SK-N-MC (cell line): ENCODE results near the gene ZNF892.
"Not testable (repeated sequence)": the region's sequence is repeated elsewhere in the genome, so short reads cannot be mapped to it uniquely, and the experiment has no call there.

ENCODE experiments used
- DNase-seq: peaks from one replicate; pipeline ENCODE4 v3.0.0-alpha.2; 2011; ENCODE audit warnings: low read depth, low spot score
- H3K27ac ChIP-seq: fragments of 200-600 bp; sonication (generic); 2 replicates; pipeline ENCODE4 v1.5.1; 2016; ENCODE audit warnings: mixed run types
- H3K36me3 ChIP-seq: fragments of 200-600 bp; sonication (generic); 2 replicates; pipeline ENCODE4 v1.6.1; 2017; ENCODE audit warnings: antibody characterized with exemption, low read length, mixed read lengths; ENCODE audit not compliant: insufficient read depth
- H3K4me3 ChIP-seq: fragments of 200-600 bp; sonication (generic); 2 replicates; pipeline ENCODE4 v1.5.1; 2016
- H3K9ac ChIP-seq: fragments of 200-600 bp; sonication (generic); 2 replicates; pipeline ENCODE4 v1.8.0; 2017; ENCODE audit warnings: mixed run types, mixed read lengths; ENCODE audit not compliant: insufficient read length
- H3K9me3 ChIP-seq: fragments of 200-600 bp; sonication (generic); 2 replicates; pipeline ENCODE4 v1.6.1; 2017; ENCODE audit warnings: low read depth, mild to moderate bottlenecking, antibody characterized with exemption, low read length, moderate library complexity, mixed read lengths
- EZH2 ChIP-seq: fragments of 200-600 bp; sonication (generic); IDR thresholded peaks from one replicate; pipeline ENCODE4 v1.6.1; 2017; ENCODE audit warnings: antibody characterized with exemption
- FOXP2 ChIP-seq: optimal IDR thresholded peaks from 2 replicates; pipeline ENCODE3; 2011; ENCODE audit warnings: mild to moderate bottlenecking, moderate library complexity; ENCODE audit not compliant: insufficient read depth; ENCODE audit errors: extremely low read length, control extremely low read depth
- POLR2AphosphoS5 ChIP-seq: IDR thresholded peaks from 2 replicates; pipeline ENCODE4 v1.6.1; 2012; ENCODE audit warnings: mild to moderate bottlenecking, low read depth, low read length, borderline replicate concordance

Gene ZNF892

DNA sequence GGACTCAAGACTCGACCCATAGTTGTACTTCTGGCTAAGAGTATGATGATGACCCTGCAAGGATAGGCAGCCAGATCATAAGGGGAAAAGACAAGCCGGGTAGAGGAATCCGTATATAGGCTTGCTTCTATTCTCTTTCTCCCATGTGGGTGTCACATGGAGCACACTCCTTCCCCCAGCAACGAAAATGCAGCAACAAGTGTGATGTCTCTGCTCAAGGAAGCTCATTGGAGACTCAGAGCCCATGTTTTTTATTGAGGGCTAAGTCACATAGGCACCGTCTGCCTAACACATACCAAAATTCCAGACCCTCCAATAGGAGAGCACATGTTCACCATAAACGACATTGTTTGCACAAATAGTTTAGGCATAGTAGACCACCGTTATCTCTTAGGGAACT, 35.4 kb upstream of the ZNF892 start:
- Histone ChIP-seq H3K9ac (no peak overlapping the region), H3K27ac (no peak overlapping the region), H3K36me3 (no peaks in the 10 kb centered on the region), H3K9me3 (no peaks in the 10 kb centered on the region), H3K4me3 (no peak overlapping the region)
- no peak for TF ChIP-seq EZH2
- no peak for TF ChIP-seq POLR2AphosphoS5
- TF ChIP-seq FOXP2: no peak
- no peak for DNase-seq

DNA sequence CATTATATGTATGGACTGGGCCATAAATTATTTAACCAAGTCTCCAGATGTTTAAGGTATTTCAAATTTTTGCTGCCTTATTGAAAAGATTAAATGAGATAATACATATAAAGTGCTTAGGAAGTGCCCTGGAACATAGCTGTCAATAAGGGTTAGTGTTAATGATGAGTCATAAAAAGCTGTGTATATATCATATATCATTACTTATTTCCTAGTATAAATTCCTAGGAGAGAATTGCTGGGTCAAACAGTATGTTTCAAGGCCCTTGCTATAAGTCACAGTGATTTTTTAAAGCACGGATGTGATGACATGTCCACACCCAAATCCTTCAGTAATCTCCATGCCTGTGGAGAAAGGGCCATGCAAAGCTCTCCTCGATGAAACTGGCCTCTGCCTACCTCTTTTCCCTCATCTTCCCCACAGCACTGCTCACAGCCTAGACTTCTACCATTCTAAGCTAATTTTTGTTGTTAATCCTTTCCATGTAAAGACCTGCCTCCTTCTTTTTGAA, 33.2 kb upstream of the ZNF892 start:
- Histone ChIP-seq H3K4me3 (no peak overlapping the region), H3K9me3 (no peaks in the 10 kb centered on the region), H3K36me3 (peaks cover 3% of the 10 kb centered on the region; the same call in 1 of the 2 replicates), H3K9ac (no peak overlapping the region), H3K27ac (no peak overlapping the region)
- DNase-seq: no peak
- TF ChIP-seq FOXP2 (no peak), EZH2 (no peak), POLR2AphosphoS5 (no peak)

DNA sequence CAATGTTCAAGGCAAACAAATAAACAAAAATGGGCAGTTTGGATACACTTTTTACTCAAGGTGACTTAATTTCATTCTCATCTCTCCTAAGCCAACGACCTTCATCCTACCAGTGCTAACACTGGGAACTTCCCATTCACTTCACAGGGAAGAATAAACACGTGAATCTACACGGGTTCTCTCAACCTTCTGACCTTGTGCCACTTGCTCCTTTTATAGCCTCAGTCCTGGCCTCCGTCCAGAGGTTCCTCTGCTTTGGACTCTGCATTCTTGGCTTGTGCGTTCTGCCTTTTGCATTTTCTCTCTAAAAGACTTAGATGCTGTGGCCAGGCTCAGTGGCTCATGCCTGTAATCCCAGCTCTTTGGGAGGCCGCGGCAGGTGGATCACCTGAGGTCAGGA, 27.9 kb upstream of the ZNF892 start:
- Histone ChIP-seq H3K4me3 (no peak overlapping the region), H3K9me3 (no peaks in the 10 kb centered on the region), H3K36me3 (peaks cover 34% of the 10 kb centered on the region), H3K27ac (no peak overlapping the region), H3K9ac (no peak overlapping the region)
- no peak for TF ChIP-seq POLR2AphosphoS5
- TF ChIP-seq FOXP2: no peak
- TF ChIP-seq EZH2: no peak
- no peak for DNase-seq

DNA sequence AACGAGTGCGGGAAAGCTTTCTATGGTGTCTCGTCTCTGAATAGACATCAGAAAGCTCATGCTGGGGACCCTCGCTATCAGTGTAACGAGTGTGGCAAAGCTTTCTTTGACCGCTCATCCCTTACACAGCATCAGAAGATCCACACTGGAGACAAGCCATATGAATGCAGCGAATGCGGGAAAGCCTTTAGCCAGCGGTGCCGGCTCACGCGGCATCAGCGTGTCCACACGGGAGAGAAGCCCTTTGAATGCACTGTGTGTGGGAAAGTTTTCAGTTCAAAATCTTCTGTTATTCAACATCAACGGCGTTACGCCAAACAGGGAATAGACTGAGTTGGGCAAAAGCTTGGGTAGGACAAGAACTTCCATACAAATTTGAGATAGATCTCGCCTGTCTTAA, 25.5 kb upstream of the ZNF892 start:
- TF ChIP-seq POLR2AphosphoS5: no peak
- no peak for TF ChIP-seq FOXP2
- TF ChIP-seq EZH2: no peak
- Histone ChIP-seq H3K9ac (no peak overlapping the region), H3K4me3 (no peak overlapping the region), H3K9me3 (no peaks in the 10 kb centered on the region), H3K36me3 (peaks cover 34% of the 10 kb centered on the region), H3K27ac (no peak overlapping the region)
- DNase-seq: no peak

DNA sequence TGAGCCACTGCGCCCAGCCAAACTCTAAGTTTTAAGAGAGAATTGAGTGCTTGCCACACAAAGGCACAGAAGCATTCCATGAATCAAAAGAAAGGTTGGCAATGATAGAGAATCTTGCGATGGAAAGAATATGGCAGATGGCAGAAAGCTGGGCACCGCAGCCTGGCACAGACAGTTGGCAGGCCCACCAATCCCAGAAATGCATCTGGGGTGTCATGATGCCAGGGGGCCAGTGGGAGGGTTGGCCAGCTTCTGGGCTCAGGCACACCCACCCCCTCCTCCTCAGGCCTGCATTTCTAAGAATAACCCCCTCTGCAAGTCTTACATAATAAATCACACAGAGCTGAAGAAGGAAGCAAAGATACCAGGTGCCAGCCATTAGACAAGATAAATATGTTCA, 22.1 kb upstream of the ZNF892 start:
- H3K4me3 ChIP-seq: no peak overlapping the region
- H3K27ac ChIP-seq: no peak overlapping the region
- no peaks in the 10 kb centered on the region for H3K9me3 ChIP-seq
- no peak for DNase-seq
- no peak overlapping the region for H3K9ac ChIP-seq
- no peak for TF ChIP-seq POLR2AphosphoS5
- TF ChIP-seq EZH2: no peak
- TF ChIP-seq FOXP2: no peak
- H3K36me3 ChIP-seq: peaks cover 23% of the 10 kb centered on the region

DNA sequence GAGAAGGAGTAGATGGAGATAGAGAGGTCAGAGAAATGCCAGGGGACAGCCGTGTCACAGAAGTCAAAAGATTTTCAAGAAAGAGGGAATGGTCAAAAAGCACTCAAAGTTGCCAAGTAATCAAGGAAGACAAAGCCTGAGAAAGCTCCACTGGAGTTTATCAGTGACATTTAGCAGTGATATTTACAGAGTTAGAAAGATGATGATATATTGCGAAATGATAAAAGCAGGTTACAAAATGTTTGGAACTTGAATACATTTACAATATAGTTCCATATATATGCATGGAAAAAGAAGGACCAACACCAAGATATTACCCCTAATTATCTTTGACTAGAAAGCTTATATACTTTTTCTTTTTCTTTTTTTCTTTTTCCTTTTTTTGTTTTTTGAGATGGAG, 21.3 kb upstream of the ZNF892 start:
- no peak for TF ChIP-seq POLR2AphosphoS5
- TF ChIP-seq EZH2: no peak
- no peak for TF ChIP-seq FOXP2
- H3K27ac ChIP-seq: no peak overlapping the region
- H3K9ac ChIP-seq: no peak overlapping the region
- peaks cover 16% of the 10 kb centered on the region for H3K36me3 ChIP-seq
- no peak for DNase-seq
- H3K4me3 ChIP-seq: no peak overlapping the region
- no peaks in the 10 kb centered on the region for H3K9me3 ChIP-seq

DNA sequence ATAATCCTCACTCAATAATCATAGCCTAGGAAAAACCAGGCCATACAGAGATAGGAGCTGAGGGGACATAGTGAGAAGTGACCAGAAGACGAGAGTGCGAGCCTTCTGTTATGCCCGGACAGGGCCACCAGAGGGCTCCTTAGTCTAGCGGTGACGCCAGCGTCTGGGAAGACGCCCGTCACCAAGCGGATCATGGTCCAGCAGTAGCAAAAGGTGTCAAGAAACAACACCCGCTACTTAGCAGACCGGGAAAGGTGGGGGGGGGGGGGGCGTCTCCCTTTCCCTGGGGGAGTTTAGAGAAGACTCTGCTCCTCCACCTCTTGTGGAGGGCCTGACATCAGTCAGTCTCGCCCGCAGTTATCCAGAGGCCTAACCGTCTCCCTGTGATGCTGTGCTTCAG, 14.4 kb upstream of the ZNF892 start:
- H3K9me3 ChIP-seq, H3K9ac ChIP-seq, H3K27ac ChIP-seq, H3K36me3 ChIP-seq, DNase-seq, H3K4me3 ChIP-seq: not testable (repeated sequence)

DNA sequence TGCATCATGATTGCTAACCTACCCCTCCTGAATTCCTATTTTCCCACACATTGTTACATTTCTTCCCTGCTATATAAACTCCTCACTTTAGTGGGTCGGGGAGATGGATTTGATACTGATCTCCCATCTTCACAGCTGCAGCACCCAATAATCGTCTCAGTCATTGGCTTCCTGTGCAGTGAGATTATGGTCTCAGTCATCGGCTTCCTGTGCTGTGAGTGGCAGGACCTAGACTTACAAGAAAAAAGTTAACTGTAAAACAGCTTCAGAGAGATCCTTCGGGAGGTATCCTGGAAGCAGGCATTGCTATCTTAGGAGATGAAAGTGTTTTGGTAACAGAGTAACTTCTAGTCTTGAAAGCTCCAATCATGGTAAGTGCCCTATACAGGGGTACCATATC, 3.4 kb upstream of the ZNF892 start:
- DNase-seq: no peak
- peaks cover 4% of the 10 kb centered on the region; the same call in 1 of the 2 replicates for H3K36me3 ChIP-seq
- H3K9ac ChIP-seq: no peak overlapping the region
- H3K9me3 ChIP-seq: no peaks in the 10 kb centered on the region
- H3K27ac ChIP-seq: no peak overlapping the region
- no peak overlapping the region for H3K4me3 ChIP-seq
- no peak for TF ChIP-seq EZH2
- TF ChIP-seq POLR2AphosphoS5: no peak
- no peak for TF ChIP-seq FOXP2

DNA sequence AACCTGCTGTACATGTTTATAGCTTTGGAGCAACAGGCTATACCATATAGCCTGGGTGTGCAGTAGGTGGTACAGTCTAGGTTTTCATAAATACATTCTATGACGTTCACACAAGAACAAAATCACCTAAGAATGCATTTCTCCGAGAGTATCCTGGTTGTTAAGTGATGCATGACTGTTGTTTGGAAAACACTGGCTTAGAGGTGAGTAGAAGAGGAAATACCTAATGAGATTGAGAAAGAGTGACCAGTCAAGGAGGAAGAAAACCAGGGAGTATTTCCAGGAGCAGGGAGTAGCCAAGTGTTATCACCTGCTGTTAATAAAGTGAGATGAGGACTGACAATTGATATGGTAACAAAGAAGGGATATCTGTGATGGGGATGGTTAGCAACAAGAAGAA, 2.9 kb upstream of the ZNF892 start:
- no peak overlapping the region for H3K27ac ChIP-seq
- no peak for DNase-seq
- TF ChIP-seq POLR2AphosphoS5 (no peak), FOXP2 (no peak), EZH2 (no peak)

DNA sequence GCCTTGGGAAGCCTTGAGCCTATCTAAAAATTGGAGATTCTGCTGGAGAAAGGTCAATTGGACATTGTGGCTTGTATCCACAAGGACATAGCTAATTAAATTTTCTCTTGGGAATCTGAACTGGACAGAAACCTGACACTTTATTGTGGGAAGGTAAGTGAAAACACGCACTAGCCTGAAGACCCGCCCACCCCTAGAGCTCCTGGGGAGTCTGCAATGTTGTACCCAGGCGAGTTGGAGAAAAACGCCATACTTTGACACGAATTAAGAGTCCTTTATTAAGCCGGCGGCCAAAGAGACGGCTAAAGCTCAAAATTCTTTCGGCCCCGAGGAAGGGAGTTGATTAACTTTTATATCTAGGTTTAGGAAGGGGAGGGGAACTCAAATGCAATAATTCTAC, 1.2 kb upstream of the ZNF892 start:
- no peak overlapping the region; the same call in 1 of the 2 replicates for H3K4me3 ChIP-seq
- no peak for DNase-seq
- TF ChIP-seq POLR2AphosphoS5: no peak
- no peak for TF ChIP-seq FOXP2
- TF ChIP-seq EZH2: no peak
- H3K36me3 ChIP-seq: peaks cover 17% of the 10 kb centered on the region; the same call in 1 of the 2 replicates
- no peaks in the 10 kb centered on the region for H3K9me3 ChIP-seq
- H3K27ac ChIP-seq: no peak overlapping the region
- no peak overlapping the region for H3K9ac ChIP-seq

More for the DNA sequence above, 2.9 kb upstream of the ZNF892 start:
- Histone ChIP-seq H3K9me3 (no peaks in the 10 kb centered on the region), H3K9ac (no peak overlapping the region), H3K4me3 (no peak overlapping the region), H3K36me3 (peaks cover 7% of the 10 kb centered on the region; the same call in 1 of the 2 replicates)
